SK-N-SH (cell line): ENCODE measurements around the gene CAMSAP1. TPM values are rescaled to one million over a fixed set of nuclear protein-coding genes. Genes with fewer than 3 reads are reported as not detected.

Experiments used
- CTCF ChIA-PET: fragments of 300-600, 350-600 bp; formaldehyde crosslinking; extraction: SDS; loops from one replicate; lab custom pipeline; 2021; lab: Yijun Ruan, JAX
- POLR2A ChIA-PET: fragments of 350-600 bp; sonication (Branson Sonifier 250); formaldehyde crosslinking; extraction: SDS; loops from one replicate; lab custom pipeline; 2020; ENCODE audit warnings: antibody characterized with exemption, inconsistent platforms; lab: Yijun Ruan, JAX
- DNase-seq: peaks from one replicate; pipeline ENCODE4 v3.0.0; 2012
- H2AFZ ChIP-seq: fragments of 200-600 bp; sonication (generic); 2 replicates; pipeline ENCODE4 v1.8.1; 2016; ENCODE audit warnings: antibody characterized with exemption, mild to moderate bottlenecking, low read depth
- H3F3A ChIP-seq: fragments of 200-600 bp; sonication (generic); replicated peaks from 2 replicates; pipeline ENCODE3; 2016; ENCODE audit warnings: antibody characterized with exemption, mild to moderate bottlenecking; ENCODE audit not compliant: insufficient read depth
- H3K27ac ChIP-seq, 2 experiments: fragments of 200-500 bp in 1 of 2; fragments of 200-600 bp in 1 of 2; sonication (Bioruptor generic) in 1 of 2; sonication (generic), shearing (Covaris generic) in 1 of 2; 2 replicates each; pipeline versions ENCODE4 v1.5.1 to v1.6.1; 2014 to 2016; ENCODE audit warnings: low read depth in 2 of 2, inconsistent platforms in 1 of 2, low read length in 1 of 2, mild to moderate bottlenecking in 1 of 2, mixed read lengths in 1 of 2
- H3K27me3 ChIP-seq: fragments of 200-600 bp; sonication (generic), shearing (Covaris generic); 2 replicates; pipeline ENCODE4 v1.6.1; 2016; ENCODE audit warnings: mixed run types; ENCODE audit not compliant: insufficient read depth
- H3K36me3 ChIP-seq, 2 experiments: fragments of 200-500 bp in 1 of 2; fragments of 200-600 bp in 1 of 2; sonication (Bioruptor generic) in 1 of 2; sonication (generic) in 1 of 2; replicated peaks in 1 of 2; 2 replicates each; pipeline versions ENCODE3 to v1.5.1; 2014 to 2016; ENCODE audit warnings: low read length in 1 of 2, mild to moderate bottlenecking in 1 of 2; ENCODE audit not compliant: insufficient read depth in 2 of 2, control insufficient read depth in 1 of 2
- H3K4me1 ChIP-seq, 2 experiments: fragments of 200-500 bp in 1 of 2; fragments of 200-600 bp in 1 of 2; sonication (Bioruptor generic) in 1 of 2; sonication (generic), shearing (Covaris generic) in 1 of 2; 2 replicates each; pipeline versions ENCODE4 v1.5.1 to v1.6.1; 2014 to 2016; ENCODE audit warnings: low read depth in 1 of 2, low read length in 1 of 2, mixed run types in 1 of 2; ENCODE audit not compliant: insufficient read depth in 2 of 2, control insufficient read depth in 1 of 2
- H3K4me2 ChIP-seq: fragments of 200-600 bp; sonication (generic), shearing (Covaris generic); 2 replicates; pipeline ENCODE4 v1.6.1; 2017; ENCODE audit warnings: mixed run types
- H3K4me3 ChIP-seq, 2 experiments: fragments of 200-500 bp in 1 of 2; fragments of 200-600 bp in 1 of 2; sonication (Bioruptor generic) in 1 of 2; sonication (generic), shearing (Covaris generic) in 1 of 2; 2 replicates each; pipeline versions ENCODE4 v1.5.1 to v1.8.1; 2014 to 2016; ENCODE audit warnings: low read depth in 2 of 2, inconsistent platforms in 1 of 2, low read length in 1 of 2, mild to moderate bottlenecking in 1 of 2, mixed read lengths in 1 of 2, moderate library complexity in 1 of 2
- H3K79me2 ChIP-seq: fragments of 200-600 bp; sonication (generic); 2 replicates; pipeline ENCODE4 v1.8.1; 2017; ENCODE audit warnings: mild to moderate bottlenecking; ENCODE audit not compliant: insufficient read depth
- H3K9ac ChIP-seq: fragments of 200-600 bp; sonication (generic); 2 replicates; pipeline ENCODE4 v1.6.1; 2017; ENCODE audit warnings: mixed run types
- H3K9me2 ChIP-seq: fragments of 200-600 bp; sonication (generic); 2 replicates; pipeline ENCODE4 v1.6.1; 2017; ENCODE audit warnings: mixed run types
- H3K9me3 ChIP-seq: fragments of 200-600 bp; sonication (generic); 2 replicates; pipeline ENCODE4 v1.6.1; 2017; ENCODE audit warnings: mixed run types, mild to moderate bottlenecking, moderate library complexity
- H4K20me1 ChIP-seq: fragments of 200-600 bp; sonication (generic); 2 replicates; pipeline ENCODE4 v1.6.1; 2017; ENCODE audit warnings: mild to moderate bottlenecking, mixed run types; ENCODE audit not compliant: insufficient read depth
- CHD2 ChIP-seq: fragments of 150-350 bp; IDR thresholded peaks from 2 replicates; pipeline ENCODE4 v1.6.1; 2018; ENCODE audit warnings: low read length; ENCODE audit not compliant: partially characterized antibody
- ELF1 ChIP-seq: IDR thresholded peaks from 2 replicates; pipeline ENCODE4 v1.4.0; 2012
- EZH2phosphoT487 ChIP-seq: fragments of 200-600 bp; sonication (generic); IDR thresholded peaks from 2 replicates; pipeline ENCODE4 v1.6.1; 2017; ENCODE audit warnings: low read depth, mixed run types, mild to moderate bottlenecking, antibody characterized with exemption, moderate library complexity, borderline replicate concordance
- FOSL2 ChIP-seq: IDR thresholded peaks from 2 replicates; pipeline ENCODE4 v1.4.0; 2012; ENCODE audit warnings: low read depth, mild to moderate bottlenecking, moderate library complexity, borderline replicate concordance
- FOXJ3 ChIP-seq: sonication (generic); formaldehyde crosslinking; IDR thresholded peaks from 2 replicates; pipeline ENCODE4 v1.5.1; 2020; ENCODE audit warnings: mild to moderate bottlenecking, missing genetic modification reagents
- FOXM1 ChIP-seq: IDR thresholded peaks from 2 replicates; pipeline ENCODE4 v1.4.0; 2012; ENCODE audit warnings: low read depth, mild to moderate bottlenecking
- GATA2 ChIP-seq: sonication (generic); formaldehyde crosslinking; IDR thresholded peaks from 2 replicates; pipeline ENCODE4 v1.5.0; 2020; ENCODE audit warnings: mild to moderate bottlenecking, missing genetic modification reagents
- JUND ChIP-seq: IDR thresholded peaks from 2 replicates; pipeline ENCODE4 v1.4.0; 2012
- NRF1 ChIP-seq: IDR thresholded peaks from 2 replicates; pipeline ENCODE4 v1.6.1; 2012; ENCODE audit warnings: low read depth, mild to moderate bottlenecking, low read length
- RAD21 ChIP-seq: IDR thresholded peaks from 2 replicates; pipeline ENCODE4 v1.6.1; 2012; ENCODE audit warnings: mild to moderate bottlenecking, low read length
- RCOR1 ChIP-seq: fragments of 150-350 bp; IDR thresholded peaks from 2 replicates; pipeline ENCODE4 v1.6.1; 2017; ENCODE audit warnings: antibody characterized with exemption, low read length
- REST ChIP-seq: IDR thresholded peaks from 2 replicates; pipeline ENCODE4 v1.6.1; 2012; ENCODE audit warnings: mild to moderate bottlenecking, low read depth, low read length, moderate library complexity
- RXRA ChIP-seq: IDR thresholded peaks from 2 replicates; pipeline ENCODE4 v1.4.0; 2012; ENCODE audit warnings: low read depth, mild to moderate bottlenecking, borderline replicate concordance
- SIN3A ChIP-seq: IDR thresholded peaks from 2 replicates; pipeline ENCODE4 v1.6.1; 2012; ENCODE audit warnings: low read depth, mild to moderate bottlenecking, low read length, moderate library complexity, borderline replicate concordance
- SMC3 ChIP-seq: IDR thresholded peaks from 2 replicates; pipeline ENCODE4 v1.6.1; 2012; ENCODE audit warnings: low read depth, low read length, improper control_type of control experiment
- WGBS: methylation state at CpG from one replicate; pipeline ENCODE4 v1.1.6; 2017; ENCODE audit warnings: low lambda C conversion rate; 5-methylcytosine and 5-hydroxymethylcytosine counted together
- polyA plus RNA-seq, 3 experiments: library from polyadenylated mRNA; depleted of rRNA; stranded (reverse); fragments of >200 nt; gene quantifications; 2 replicates each; pipeline ENCODE4 v1.2.3, GENCODE V29; 2012
- TF ChIP-seq, protein P1 (sequence below): IDR thresholded peaks from 2 replicates; pipeline ENCODE4 v1.4.0; 2012; ENCODE audit warnings: low read depth, borderline replicate concordance
- TF ChIP-seq, protein P2 (sequence below): IDR thresholded peaks from 2 replicates; pipeline ENCODE4 v1.4.0; 2012; ENCODE audit warnings: low read depth

CAMSAP1 gene
- polyA plus RNA-seq, 1 of the 3 experiments (the other 2 are of a cell fraction), result 8.9 TPM

- TF ChIP-seq SIN3A, result no peak
Observed at GRCh38 chr9:135830496-135830895, 76.8 kb downstream of the CAMSAP1 start (continued).

DNA sequence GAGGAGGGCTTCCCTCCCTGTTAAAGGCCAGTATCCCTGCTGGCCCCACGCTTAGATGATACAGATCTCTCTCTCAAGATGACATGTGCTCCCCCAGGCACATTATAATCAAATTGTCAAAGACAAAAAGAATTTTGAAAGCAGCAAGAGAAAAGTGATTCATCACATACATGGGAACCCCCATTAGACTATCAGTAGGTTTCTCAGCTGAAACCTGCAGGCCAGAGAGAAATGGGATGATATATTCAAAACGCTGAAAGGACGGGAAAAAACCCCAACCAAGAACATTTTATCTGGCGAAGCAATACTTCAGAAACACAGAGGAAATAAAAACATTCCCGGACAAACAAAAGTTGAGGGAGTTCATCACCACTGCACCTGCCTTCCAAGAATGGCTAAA, 78.7 kb downstream of the CAMSAP1 start:
- peaks cover 17 to 23% of the 10 kb centered on the region in 2 experiments for H3K36me3 ChIP-seq
- no peak overlapping the region for H2AFZ ChIP-seq
- CTCF ChIA-PET, result interaction anchor here (0.6 to 1.9 kb wide), 3 partner anchors 27 to 293 kb away, joined by 3 to 5 read pairs (median 3); no protein-coding TSS in a partner anchor
- H3K9me2 ChIP-seq, result no peaks in the 10 kb centered on the region
- H3K9me3 ChIP-seq, result no peaks in the 10 kb centered on the region
- no peak overlapping the region for H3K4me3 ChIP-seq
- no peak overlapping the region for H3K27ac ChIP-seq
- H3K9ac ChIP-seq, result no peak overlapping the region
- H3F3A ChIP-seq, result no peaks in the 10 kb centered on the region
- no peak overlapping the region for H3K4me2 ChIP-seq
- 88% methylated on average over 5 of the region's 5 CpGs for WGBS
- DNase-seq, result no peak
- peaks cover 20% of the 10 kb centered on the region for H4K20me1 ChIP-seq
- TF ChIP-seq RCOR1 (no peak), SMC3 (no peak), ELF1 (no peak), CHD2 (no peak), RXRA (no peak), NRF1 (no peak), REST (no peak), FOXM1 (no peak), EZH2phosphoT487 (no peak), JUND (no peak), FOSL2 (no peak), GATA2 (CRISPR knock-in tag) (no peak), FOXJ3 (no peak), RAD21 (no peak)
- TF ChIP-seq, protein P1, sequence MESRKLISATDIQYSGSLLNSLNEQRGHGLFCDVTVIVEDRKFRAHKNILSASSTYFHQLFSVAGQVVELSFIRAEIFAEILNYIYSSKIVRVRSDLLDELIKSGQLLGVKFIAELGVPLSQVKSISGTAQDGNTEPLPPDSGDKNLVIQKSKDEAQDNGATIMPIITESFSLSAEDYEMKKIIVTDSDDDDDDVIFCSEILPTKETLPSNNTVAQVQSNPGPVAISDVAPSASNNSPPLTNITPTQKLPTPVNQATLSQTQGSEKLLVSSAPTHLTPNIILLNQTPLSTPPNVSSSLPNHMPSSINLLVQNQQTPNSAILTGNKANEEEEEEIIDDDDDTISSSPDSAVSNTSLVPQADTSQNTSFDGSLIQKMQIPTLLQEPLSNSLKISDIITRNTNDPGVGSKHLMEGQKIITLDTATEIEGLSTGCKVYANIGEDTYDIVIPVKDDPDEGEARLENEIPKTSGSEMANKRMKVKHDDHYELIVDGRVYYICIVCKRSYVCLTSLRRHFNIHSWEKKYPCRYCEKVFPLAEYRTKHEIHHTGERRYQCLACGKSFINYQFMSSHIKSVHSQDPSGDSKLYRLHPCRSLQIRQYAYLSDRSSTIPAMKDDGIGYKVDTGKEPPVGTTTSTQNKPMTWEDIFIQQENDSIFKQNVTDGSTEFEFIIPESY, result no peak
- TF ChIP-seq, protein P2, sequence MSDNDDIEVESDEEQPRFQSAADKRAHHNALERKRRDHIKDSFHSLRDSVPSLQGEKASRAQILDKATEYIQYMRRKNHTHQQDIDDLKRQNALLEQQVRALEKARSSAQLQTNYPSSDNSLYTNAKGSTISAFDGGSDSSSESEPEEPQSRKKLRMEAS, result no peak
- no peaks in the 10 kb centered on the region for H3K4me1 ChIP-seq
- H3K27me3 ChIP-seq, result no peaks in the 10 kb centered on the region
- peaks cover 59% of the 10 kb centered on the region for H3K79me2 ChIP-seq
- POLR2A ChIA-PET, result no interaction called here
